IPS DF 19.7 (cell line): ENCODE data around the gene MYT1.
"Not testable (repeated sequence)": the region's sequence is repeated elsewhere in the genome, so short reads cannot be mapped to it uniquely, and the experiment has no call there.

Experiments used
- DNase-seq: peaks from one replicate; pipeline ENCODE4 v3.0.0-alpha.2; 2013; ENCODE audit warnings: low read depth, low spot score

The MYT1 gene

GRCh38 chr20:64229507-64230061 is 65.3 kb downstream of the MYT1 start:
- DNase-seq: no peak

DNA sequence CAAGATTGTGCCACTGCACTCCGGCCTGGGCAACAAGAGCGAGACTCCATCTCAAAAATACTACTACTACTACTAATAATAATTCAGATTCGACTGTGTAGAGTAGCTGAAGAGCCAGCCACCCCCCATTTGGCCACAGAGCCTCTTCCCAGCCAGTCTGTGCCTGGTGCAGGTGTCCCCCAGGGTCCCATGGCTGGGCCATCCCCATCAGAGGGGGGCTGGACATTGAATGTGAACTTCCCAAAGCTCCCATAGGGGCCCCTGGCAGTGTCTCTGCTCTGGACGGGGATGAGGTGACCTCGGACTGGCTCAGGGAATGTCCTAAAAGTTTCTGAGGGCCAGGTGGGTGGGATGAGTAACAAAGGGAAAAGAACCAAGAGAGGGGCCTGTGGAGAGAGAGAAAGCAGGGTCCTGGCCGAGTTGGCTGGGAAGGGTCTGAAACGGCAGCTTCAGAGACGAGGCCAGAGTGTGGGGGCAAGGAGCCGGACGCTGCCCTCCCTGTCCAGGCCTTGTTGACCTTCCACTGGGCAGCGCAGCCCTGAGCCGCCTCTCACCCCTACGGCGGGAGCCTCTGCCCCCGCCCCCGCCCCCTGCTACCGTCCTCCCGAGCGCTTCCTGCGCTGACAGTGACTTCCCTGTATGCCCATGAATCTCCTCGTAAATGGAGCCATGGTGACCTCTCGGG is 66.4 kb downstream of the MYT1 start:
- no peak for DNase-seq

DNA sequence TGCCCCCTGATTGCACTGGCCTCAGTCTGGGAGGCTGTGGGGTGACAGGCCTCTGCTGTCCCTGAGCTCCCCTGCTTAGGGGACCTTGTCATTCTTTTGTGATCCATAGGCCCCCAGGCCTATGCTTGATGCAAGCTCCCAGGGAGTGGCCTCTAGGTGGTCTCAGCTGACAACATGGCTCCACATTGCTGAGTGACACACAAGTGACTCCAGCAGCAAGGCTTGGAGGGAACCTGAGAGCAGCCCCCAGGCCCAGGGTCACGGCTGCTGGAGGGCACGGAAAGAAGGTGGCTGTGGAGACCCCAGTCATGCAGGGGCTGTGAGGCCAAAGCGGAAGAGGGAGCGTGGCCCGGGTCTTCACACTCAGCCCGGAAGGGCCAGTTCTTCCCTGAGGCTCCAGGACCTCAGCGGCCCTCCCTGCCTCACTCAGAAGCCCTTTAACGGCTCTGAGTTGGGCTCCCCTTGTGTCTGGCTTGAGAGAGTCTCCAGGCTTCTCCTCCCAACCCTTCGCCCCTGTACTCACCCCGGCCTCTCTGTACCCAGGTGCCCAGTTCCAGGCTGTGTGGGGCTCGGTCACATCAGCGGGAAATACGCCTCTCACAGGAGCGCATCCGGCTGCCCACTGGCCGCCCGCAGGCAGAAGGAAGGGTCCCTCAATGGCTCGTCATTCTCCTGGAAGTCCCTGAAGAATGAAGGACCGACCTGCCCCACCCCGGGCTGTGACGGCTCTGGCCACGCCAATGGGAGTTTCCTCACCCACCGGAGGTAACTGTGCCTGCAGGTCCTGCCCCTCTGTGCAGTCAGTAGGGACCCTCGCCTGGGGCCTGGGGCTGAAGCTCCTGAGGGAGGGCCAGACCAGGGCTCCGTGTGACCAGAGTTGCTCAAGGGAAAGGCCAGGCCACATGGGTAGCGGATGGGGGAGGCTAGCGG is 67.6 kb downstream of the MYT1 start:
- DNase-seq: no peak

DNA sequence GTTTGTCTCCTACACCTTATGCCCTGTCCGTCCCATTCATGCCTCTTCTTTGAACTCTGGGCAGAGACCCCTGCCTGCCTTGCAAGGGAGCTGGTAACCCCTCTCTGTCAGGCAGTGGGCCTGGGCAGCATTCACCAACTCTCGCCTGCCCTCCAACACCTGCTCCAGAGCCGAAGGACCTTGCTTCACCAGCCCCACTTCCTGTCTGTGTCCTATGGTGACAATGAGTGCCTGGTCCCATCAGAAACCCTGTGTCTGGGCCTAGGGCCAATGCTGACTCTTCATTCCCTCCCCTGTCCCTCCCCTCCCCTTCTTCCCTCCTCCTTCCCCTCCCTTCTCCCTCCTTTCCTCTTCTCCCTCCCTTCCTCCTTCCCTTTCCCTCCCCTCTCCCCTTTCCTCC is 68.5 kb downstream of the MYT1 start:
- DNase-seq: no peak

DNA sequence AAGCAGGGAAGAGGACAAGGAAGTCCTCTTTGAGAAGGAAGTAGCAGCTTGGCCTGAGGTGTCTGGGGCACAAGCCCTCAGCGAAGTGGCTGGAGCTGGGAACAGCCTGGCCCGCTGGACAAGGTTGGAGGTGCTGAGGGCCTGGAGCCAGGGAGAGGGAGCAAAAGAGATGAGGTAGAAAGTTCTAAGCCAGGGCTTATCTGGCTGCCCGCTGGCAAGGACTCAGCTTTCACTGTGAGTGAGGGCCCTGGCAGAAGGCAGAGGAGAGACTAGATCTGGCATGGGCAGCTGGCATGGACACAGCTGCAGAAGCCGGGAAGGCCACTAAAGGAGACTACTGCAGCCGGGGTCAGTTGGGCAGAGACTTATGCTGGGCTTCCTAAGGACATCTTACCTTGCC is 69.5 kb downstream of the MYT1 start:
- DNase-seq: no peak

- DNase-seq: no peak
Measured at GRCh38 chr20:64234291-64234791, 70.1 kb downstream of the MYT1 start.

GRCh38 chr20:64234921-64235565 is 70.8 kb downstream of the MYT1 start:
- DNase-seq: not testable (repeated sequence)

- DNase-seq: no peak
Measured at GRCh38 chr20:64236137-64237088, 72.2 kb downstream of the MYT1 start.

GRCh38 chr20:64237316-64237715 is 73.1 kb downstream of the MYT1 start:
- no peak for DNase-seq

- no peak for DNase-seq
Measured at GRCh38 chr20:64238115-64238825, 74.0 kb downstream of the MYT1 start.

DNA sequence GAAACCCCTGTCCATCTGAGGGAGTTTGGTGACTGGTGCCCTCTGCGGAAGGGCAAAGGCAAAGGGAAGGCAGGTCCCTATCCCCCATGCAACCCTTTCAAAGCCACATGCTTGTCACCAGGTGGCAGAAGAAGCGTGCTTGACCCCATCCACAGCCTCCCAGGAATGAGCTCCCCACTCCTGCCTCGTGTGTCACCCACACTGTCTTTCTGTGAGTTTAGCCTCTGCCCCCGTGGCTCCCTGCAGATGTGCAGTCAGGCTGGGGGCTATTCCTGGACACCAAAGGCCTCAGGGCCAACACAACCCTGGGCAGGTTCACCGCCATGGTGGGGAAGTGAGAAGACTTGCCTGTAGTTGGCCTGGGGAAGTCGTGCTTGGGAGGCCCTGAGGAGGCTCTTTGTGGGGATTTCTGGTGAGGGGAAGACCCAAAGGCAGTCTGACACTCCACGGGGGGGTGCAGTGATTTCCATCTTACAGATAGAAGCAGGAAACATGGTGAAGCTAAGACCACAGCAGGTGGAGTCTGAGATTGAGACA is 74.7 kb downstream of the MYT1 start:
- no peak for DNase-seq

- no peak for DNase-seq
Measured at GRCh38 chr20:64239449-64240242, 75.4 kb downstream of the MYT1 start.

- no peak for DNase-seq
Measured at GRCh38 chr20:64240243-64241015, 76.2 kb downstream of the MYT1 start.

DNA sequence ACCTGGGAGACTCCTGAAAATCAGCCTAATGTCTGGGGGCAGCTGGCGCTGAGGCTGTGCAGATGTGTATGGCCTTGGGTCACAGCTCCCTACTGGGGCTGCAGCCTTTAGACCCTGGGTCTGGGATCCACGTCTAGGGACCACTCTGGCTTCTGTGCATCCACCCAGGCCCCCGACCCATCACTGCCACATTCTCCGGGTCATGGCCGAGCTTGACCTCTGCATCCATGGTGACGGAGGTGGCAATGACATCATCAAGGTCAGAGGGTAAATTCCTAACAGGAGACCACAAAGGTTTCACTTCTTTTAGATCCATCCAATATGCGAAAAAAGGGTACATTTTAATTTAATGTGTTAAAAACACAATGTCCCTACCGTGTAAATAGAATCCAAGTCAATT is 76.8 kb downstream of the MYT1 start:
- DNase-seq: no peak

- DNase-seq: no peak
Measured at GRCh38 chr20:64242003-64242796, 77.9 kb downstream of the MYT1 start.

GRCh38 chr20:64242797-64243475 is 78.7 kb downstream of the MYT1 start:
- DNase-seq: no peak

- no peak for DNase-seq
Measured at GRCh38 chr20:64244281-64244805, 80.1 kb downstream of the MYT1 start.
